ENCODE results near the gene TMED7. TPM values are rescaled to one million over a fixed set of nuclear protein-coding genes. Genes with fewer than 3 reads are reported as not detected.
"Not testable (repeated sequence)": the region's sequence is repeated elsewhere in the genome, so short reads cannot be mapped to it uniquely, and the experiment has no call there.

TMED7 gene
- total and polyA plus RNA-seq, 2 of the 13 experiments (the other 11 are each of a cell fraction or from before 2014, with no cell fraction given), result 58.0 to 113 TPM

GRCh38 chr5:115648056-115648455 is 22.2 kb upstream of the TMED7 start:
- no peak overlapping the region for H3K4me3 ChIP-seq (replicated peaks in 1 of 3; ENCODE audit: insufficient read depth in 1 of 3, low read depth in 2 of 3, low read length in 3 of 3)
- H3K79me2 ChIP-seq (ENCODE audit: insufficient read depth, low read length), result no peaks in the 10 kb centered on the region
- FAIRE-seq, result no peak
- ChIA-PET CTCF (ENCODE audit: low intra/inter-chr PET ratio, low total read pairs) (no interaction called here), POLR2A (no interaction called here)
- no peaks in the 10 kb centered on the region for H3K9me3 ChIP-seq (ENCODE audit: low read length)
- no peak overlapping the region for H3K27ac ChIP-seq (ENCODE audit: extremely low read length, insufficient read depth, low read length)
- H3K9ac ChIP-seq (ENCODE audit: insufficient read depth, low read depth, low read length), result no peak overlapping the region
- H3K4me1 ChIP-seq (ENCODE audit: insufficient read depth, low read length), result peaks cover 4% of the 10 kb centered on the region; the same call in 1 of the 2 replicates
- peaks cover 0 to 4% of the 10 kb centered on the region in 2 experiments; a peak in 3 of 5 replicates for H3K27me3 ChIP-seq (ENCODE audit: control insufficient read depth in 1 of 2, insufficient read depth in 2 of 2, low read length in 2 of 2)
- H4K20me1 ChIP-seq (ENCODE audit: insufficient read depth, low read length), result no peaks in the 10 kb centered on the region
- DNase-seq (ENCODE audit: low spot score), result no peak
- BruUV-seq (replicated peaks), result no TSS peak
- WGBS (ENCODE audit: low lambda C conversion rate), result 2% methylated on average over 3 of the region's 3 CpGs
- H3K36me3 ChIP-seq (replicated peaks in 1 of 2; ENCODE audit: control insufficient read depth in 1 of 2, insufficient read depth in 2 of 2, low read length in 2 of 2), result no peaks in the 10 kb centered on the region
- TF ChIP-seq ATF4 (CRISPR knock-in tag; IDR thresholded peaks at IDR 0.05), result peak in 1 of 2 experiments; percentile 48; a peak in 1 of 4 replicates
- TF ChIP-seq ZNF609 (CRISPR knock-in tag; IDR thresholded peaks at IDR 0.05; ENCODE audit: borderline replicate concordance), result no peak
- no peak overlapping the region for H2AFZ ChIP-seq (ENCODE audit: low read length)
- H3K4me2 ChIP-seq (ENCODE audit: low read depth, low read length), result no peak overlapping the region
- in situ Hi-C loops (cut with HindIII; ENCODE audit: extremely low pct_ligation_motif_present, low pct_unique_long_range_greater_than_20kb), result no loop called here
- ATAC-seq, result no peak
- intact Hi-C loops (cut with micrococcal nuclease; ENCODE audit: unreplicated experiment), result no loop called here

GRCh38 chr5:115645386-115645785 is 19.6 kb upstream of the TMED7 start:
- ATAC-seq; H2AFZ ChIP-seq (ENCODE audit: low read length); H3K9me3 ChIP-seq (ENCODE audit: low read length); FAIRE-seq; H3K79me2 ChIP-seq (ENCODE audit: insufficient read depth, low read length); POLR2A ChIA-PET; H3K27me3 ChIP-seq (ENCODE audit: control insufficient read depth in 1 of 2, insufficient read depth in 2 of 2, low read length in 2 of 2); H3K4me3 ChIP-seq (replicated peaks in 1 of 3; ENCODE audit: insufficient read depth in 1 of 3, low read depth in 2 of 3, low read length in 3 of 3); H3K4me1 ChIP-seq (ENCODE audit: insufficient read depth, low read length); in situ Hi-C loops (cut with HindIII; ENCODE audit: extremely low pct_ligation_motif_present, low pct_unique_long_range_greater_than_20kb); intact Hi-C loops (cut with micrococcal nuclease; ENCODE audit: unreplicated experiment); H4K20me1 ChIP-seq (ENCODE audit: insufficient read depth, low read length); CTCF ChIA-PET (ENCODE audit: low intra/inter-chr PET ratio, low total read pairs); H3K27ac ChIP-seq (ENCODE audit: extremely low read length, insufficient read depth, low read length); H3K36me3 ChIP-seq (replicated peaks in 1 of 2; ENCODE audit: control insufficient read depth in 1 of 2, insufficient read depth in 2 of 2, low read length in 2 of 2); H3K4me2 ChIP-seq (ENCODE audit: low read depth, low read length); H3K9ac ChIP-seq (ENCODE audit: insufficient read depth, low read depth, low read length); DNase-seq (ENCODE audit: low spot score); BruUV-seq (replicated peaks): not testable (repeated sequence)
- WGBS (ENCODE audit: low lambda C conversion rate), result 45% methylated on average over 5 of the region's 5 CpGs

Measured in HepG2 (cell line).